ENCODE measurements around the gene KLHL41.

The KLHL41 gene

GRCh38 chr2:169520896-169521295 is 11.4 kb downstream of the KLHL41 start:
- H4K20me1 ChIP-seq (ENCODE audit: insufficient read depth, low read length) = no peaks in the 10 kb centered on the region
- H3K27me3 ChIP-seq (replicated peaks; ENCODE audit: insufficient read depth, low read length) = no peaks in the 10 kb centered on the region
- no peak overlapping the region for H3K4me2 ChIP-seq (ENCODE audit: low read depth, low read length)
- H3K27ac ChIP-seq (ENCODE audit: low read length) = no peak overlapping the region
- no peak for DNase-seq
- TF ChIP-seq EZH2 (optimal IDR thresholded peaks at IDR 0.05; ENCODE audit: low read depth, low read length) (no peak), EZH2phosphoT487 (IDR thresholded peaks at IDR 0.05; ENCODE audit: low read length) (no peak), CTCF (IDR thresholded peaks at IDR 0.05; ENCODE audit: low read length) (no peak)
- H3K4me1 ChIP-seq (ENCODE audit: low read length) = no peaks in the 10 kb centered on the region
- H3F3A ChIP-seq (ENCODE audit: insufficient read depth, low read length) = no peaks in the 10 kb centered on the region
- no peaks in the 10 kb centered on the region for H3K9me3 ChIP-seq (replicated peaks; ENCODE audit: insufficient read depth, low read length)
- H3K9ac ChIP-seq (ENCODE audit: low read length) = no peak overlapping the region
- H2AFZ ChIP-seq (ENCODE audit: low read length) = no peak overlapping the region
- no peaks in the 10 kb centered on the region for H3K36me3 ChIP-seq (replicated peaks; ENCODE audit: insufficient read depth, low read length)
- no peaks in the 10 kb centered on the region for H3K9me2 ChIP-seq (replicated peaks; ENCODE audit: insufficient read depth, low read length)
- no peak overlapping the region for H3K4me3 ChIP-seq (ENCODE audit: low read length)
- H3K79me2 ChIP-seq (ENCODE audit: low read length) = no peaks in the 10 kb centered on the region

- Histone ChIP-seq H3F3A (ENCODE audit: insufficient read depth, low read length) (no peaks in the 10 kb centered on the region), H2AFZ (ENCODE audit: low read length) (no peak overlapping the region), H3K27ac (ENCODE audit: low read length) (no peak overlapping the region), H3K79me2 (ENCODE audit: low read length) (no peaks in the 10 kb centered on the region), H3K9me3 (replicated peaks; ENCODE audit: insufficient read depth, low read length) (no peaks in the 10 kb centered on the region), H3K4me2 (ENCODE audit: low read depth, low read length) (no peak overlapping the region), H3K9me2 (replicated peaks; ENCODE audit: insufficient read depth, low read length) (no peaks in the 10 kb centered on the region), H3K4me1 (ENCODE audit: low read length) (no peaks in the 10 kb centered on the region), H3K36me3 (replicated peaks; ENCODE audit: insufficient read depth, low read length) (no peaks in the 10 kb centered on the region), H3K9ac (ENCODE audit: low read length) (no peak overlapping the region), H3K27me3 (replicated peaks; ENCODE audit: insufficient read depth, low read length) (no peaks in the 10 kb centered on the region), H3K4me3 (ENCODE audit: low read length) (no peak overlapping the region), H4K20me1 (ENCODE audit: insufficient read depth, low read length) (no peaks in the 10 kb centered on the region)
- TF ChIP-seq EZH2phosphoT487 (IDR thresholded peaks at IDR 0.05; ENCODE audit: low read length) (no peak), EZH2 (optimal IDR thresholded peaks at IDR 0.05; ENCODE audit: low read depth, low read length) (no peak), CTCF (IDR thresholded peaks at IDR 0.05; ENCODE audit: low read length) (no peak)
- DNase-seq = no peak
Measured at GRCh38 chr2:169523681-169524080, 14.2 kb downstream of the KLHL41 start.

- Histone ChIP-seq H3K4me1 (ENCODE audit: low read length) (no peaks in the 10 kb centered on the region), H2AFZ (ENCODE audit: low read length) (no peak overlapping the region), H3K4me3 (ENCODE audit: low read length) (no peak overlapping the region), H3K27ac (ENCODE audit: low read length) (no peak overlapping the region), H3K4me2 (ENCODE audit: low read depth, low read length) (no peak overlapping the region), H3F3A (ENCODE audit: insufficient read depth, low read length) (no peaks in the 10 kb centered on the region), H3K79me2 (ENCODE audit: low read length) (no peaks in the 10 kb centered on the region), H4K20me1 (ENCODE audit: insufficient read depth, low read length) (no peaks in the 10 kb centered on the region), H3K9me2 (replicated peaks; ENCODE audit: insufficient read depth, low read length) (no peaks in the 10 kb centered on the region), H3K9me3 (replicated peaks; ENCODE audit: insufficient read depth, low read length) (no peaks in the 10 kb centered on the region), H3K27me3 (replicated peaks; ENCODE audit: insufficient read depth, low read length) (no peaks in the 10 kb centered on the region), H3K9ac (ENCODE audit: low read length) (no peak overlapping the region), H3K36me3 (replicated peaks; ENCODE audit: insufficient read depth, low read length) (no peaks in the 10 kb centered on the region)
- TF ChIP-seq CTCF (IDR thresholded peaks at IDR 0.05; ENCODE audit: low read length) (no peak), EZH2 (optimal IDR thresholded peaks at IDR 0.05; ENCODE audit: low read depth, low read length) (no peak), EZH2phosphoT487 (IDR thresholded peaks at IDR 0.05; ENCODE audit: low read length) (no peak)
- no peak for DNase-seq
Measured at GRCh38 chr2:169525434-169525833, 15.9 kb downstream of the KLHL41 start.
